Measurements from ENCODE around the gene HAO1.

The HAO1 gene

GRCh38 chr20:7836076-7836475 lies 104.2 kb downstream of the HAO1 start:
- TF ChIP-seq REST (IDR thresholded peaks at IDR 0.05; ENCODE audit: insufficient read depth in 1 of 2, low read depth in 2 of 2, low read length in 2 of 2) (no peak), TAF1 (IDR thresholded peaks at IDR 0.05; ENCODE audit: borderline replicate concordance, insufficient read depth, low read length) (no peak), POLR2AphosphoS5 (IDR thresholded peaks at IDR 0.05; ENCODE audit: low read depth, low read length) (no peak), FOXP2 (optimal IDR thresholded peaks at IDR 0.05; ENCODE audit: borderline replicate concordance, extremely low read depth, extremely low read length, insufficient read depth) (no peak)

All from PFSK-1 (cell line).